Fibroblast of mammary gland (primary cell): ENCODE data around the gene CCNH.

ENCODE experiments used
- DNase-seq: peaks from one replicate; pipeline ENCODE4 v3.0.0-alpha.2; 2010; ENCODE audit warnings: low read depth
- H3K4me3 ChIP-seq: 2 replicates; pipeline ENCODE4 v1.5.1; 2011; ENCODE audit warnings: low read depth, mild to moderate bottlenecking, low read length, moderate library complexity; ENCODE audit not compliant: control insufficient read depth
- TF ChIP-seq, protein P1 (sequence below): conservative IDR thresholded peaks from 2 replicates; pipeline ENCODE4 v1.5.1; 2011; ENCODE audit warnings: low read depth, low read length, inconsistent platforms; ENCODE audit not compliant: control insufficient read depth, insufficient read depth

Gene CCNH

DNA sequence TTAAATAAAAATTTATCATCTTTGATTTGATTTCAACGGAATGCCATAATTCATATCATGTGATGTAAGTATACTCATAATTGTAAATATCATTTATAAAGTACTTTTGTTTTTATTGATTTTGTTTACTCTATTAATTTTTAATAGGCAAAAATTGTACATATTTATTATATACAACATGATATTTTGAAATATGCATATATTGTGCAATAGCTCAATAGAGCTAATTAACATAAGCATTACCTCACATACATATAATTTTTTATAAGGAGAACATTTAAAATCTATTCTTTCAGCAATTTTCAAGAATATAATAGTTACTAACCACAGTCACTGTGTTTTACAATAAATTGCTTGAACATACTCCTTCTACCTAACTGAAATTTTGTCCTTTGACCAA, 25.0 kb upstream of the CCNH start:
- no peak overlapping the region for H3K4me3 ChIP-seq
- no peak for DNase-seq
- TF ChIP-seq, protein P1, sequence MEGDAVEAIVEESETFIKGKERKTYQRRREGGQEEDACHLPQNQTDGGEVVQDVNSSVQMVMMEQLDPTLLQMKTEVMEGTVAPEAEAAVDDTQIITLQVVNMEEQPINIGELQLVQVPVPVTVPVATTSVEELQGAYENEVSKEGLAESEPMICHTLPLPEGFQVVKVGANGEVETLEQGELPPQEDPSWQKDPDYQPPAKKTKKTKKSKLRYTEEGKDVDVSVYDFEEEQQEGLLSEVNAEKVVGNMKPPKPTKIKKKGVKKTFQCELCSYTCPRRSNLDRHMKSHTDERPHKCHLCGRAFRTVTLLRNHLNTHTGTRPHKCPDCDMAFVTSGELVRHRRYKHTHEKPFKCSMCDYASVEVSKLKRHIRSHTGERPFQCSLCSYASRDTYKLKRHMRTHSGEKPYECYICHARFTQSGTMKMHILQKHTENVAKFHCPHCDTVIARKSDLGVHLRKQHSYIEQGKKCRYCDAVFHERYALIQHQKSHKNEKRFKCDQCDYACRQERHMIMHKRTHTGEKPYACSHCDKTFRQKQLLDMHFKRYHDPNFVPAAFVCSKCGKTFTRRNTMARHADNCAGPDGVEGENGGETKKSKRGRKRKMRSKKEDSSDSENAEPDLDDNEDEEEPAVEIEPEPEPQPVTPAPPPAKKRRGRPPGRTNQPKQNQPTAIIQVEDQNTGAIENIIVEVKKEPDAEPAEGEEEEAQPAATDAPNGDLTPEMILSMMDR = no peak

DNA sequence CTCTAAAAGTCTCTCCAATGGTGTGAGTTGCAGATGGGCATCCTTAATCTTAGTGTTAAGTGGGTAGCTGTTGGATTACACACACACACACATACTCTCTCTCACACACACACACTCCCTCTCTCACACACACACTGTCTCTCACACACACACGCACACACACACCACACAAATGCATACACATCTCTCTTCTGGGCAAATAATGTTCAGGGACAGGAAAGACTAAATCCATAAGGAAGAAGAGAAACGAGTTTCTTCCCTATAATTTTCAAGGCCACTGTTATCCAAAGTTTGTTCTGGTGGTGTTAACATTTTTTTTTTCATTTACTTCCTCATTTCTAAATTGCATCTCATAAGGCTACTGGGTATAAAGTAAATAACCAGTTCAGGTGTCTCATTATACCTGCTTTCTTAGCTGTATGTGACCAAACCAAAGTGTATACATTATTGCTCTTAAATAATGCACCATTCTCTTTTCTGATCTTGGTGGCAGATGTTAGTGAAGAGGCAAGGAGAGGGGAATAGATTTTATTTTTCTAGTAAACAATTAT, 22.5 kb upstream of the CCNH start:
- TF ChIP-seq, protein P1 = no peak
- DNase-seq = no peak
- H3K4me3 ChIP-seq = no peak overlapping the region

DNA sequence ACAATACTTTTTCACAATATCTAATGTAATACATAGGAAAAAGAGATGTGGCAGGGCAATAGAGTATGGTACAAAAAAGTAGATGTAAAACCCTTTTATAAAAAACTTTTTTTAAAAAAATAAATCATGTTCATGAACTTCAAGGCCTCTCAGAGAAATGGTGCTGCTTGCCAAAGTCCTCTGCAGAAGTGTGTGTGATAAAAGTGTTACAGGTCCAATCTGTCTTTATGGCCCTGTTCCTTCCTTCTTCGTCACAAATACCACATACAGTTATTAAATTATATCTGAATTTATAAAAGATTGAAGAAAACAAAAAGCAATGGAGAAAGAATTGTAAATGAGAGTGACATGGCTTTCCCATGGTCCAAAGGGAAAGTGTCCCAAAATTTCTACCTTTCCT, 21.7 kb upstream of the CCNH start:
- TF ChIP-seq, protein P1 = no peak
- H3K4me3 ChIP-seq = no peak overlapping the region
- no peak for DNase-seq

DNA sequence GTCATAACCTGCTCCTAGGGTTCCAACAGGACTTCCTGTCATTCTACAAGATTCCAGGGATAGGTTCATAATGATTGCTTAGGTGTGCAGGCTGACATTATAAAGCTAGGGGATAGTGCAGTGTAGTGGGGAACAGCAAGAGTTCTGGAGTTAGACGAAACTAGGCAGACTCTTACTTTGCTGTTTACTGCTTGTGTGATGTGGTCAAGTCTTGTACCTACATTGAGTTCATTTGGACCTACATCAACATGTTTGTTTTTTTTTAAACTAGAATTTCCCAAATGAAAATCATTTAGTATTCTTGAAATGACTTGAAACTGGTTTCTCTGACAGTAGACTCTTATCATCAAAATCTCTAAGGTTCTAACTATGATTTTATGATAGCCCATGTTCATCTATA, 21.2 kb upstream of the CCNH start:
- TF ChIP-seq, protein P1 = no peak
- DNase-seq = no peak

DNA sequence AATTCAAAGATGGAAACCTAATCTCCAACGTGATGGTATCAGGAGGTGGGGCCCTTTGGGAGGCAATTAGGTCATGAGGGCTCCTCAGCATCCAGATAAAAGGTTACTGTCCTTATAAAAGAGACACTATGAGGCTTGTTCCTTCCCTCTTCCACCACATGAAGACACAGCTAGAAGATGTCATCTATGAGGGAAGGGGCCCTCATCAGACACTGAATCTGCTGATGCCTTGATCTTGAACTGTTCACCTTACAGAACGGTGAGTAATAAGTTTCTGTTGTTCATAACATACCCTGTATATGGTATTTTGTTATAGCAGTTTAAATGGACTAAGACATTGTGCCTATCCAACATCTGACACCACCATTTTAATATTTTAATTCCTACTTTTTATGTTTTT, 19.7 kb upstream of the CCNH start:
- TF ChIP-seq, protein P1 = no peak
- no peak for DNase-seq

More for the DNA sequence above, 21.2 kb upstream of the CCNH start:
- no peak overlapping the region for H3K4me3 ChIP-seq

DNA sequence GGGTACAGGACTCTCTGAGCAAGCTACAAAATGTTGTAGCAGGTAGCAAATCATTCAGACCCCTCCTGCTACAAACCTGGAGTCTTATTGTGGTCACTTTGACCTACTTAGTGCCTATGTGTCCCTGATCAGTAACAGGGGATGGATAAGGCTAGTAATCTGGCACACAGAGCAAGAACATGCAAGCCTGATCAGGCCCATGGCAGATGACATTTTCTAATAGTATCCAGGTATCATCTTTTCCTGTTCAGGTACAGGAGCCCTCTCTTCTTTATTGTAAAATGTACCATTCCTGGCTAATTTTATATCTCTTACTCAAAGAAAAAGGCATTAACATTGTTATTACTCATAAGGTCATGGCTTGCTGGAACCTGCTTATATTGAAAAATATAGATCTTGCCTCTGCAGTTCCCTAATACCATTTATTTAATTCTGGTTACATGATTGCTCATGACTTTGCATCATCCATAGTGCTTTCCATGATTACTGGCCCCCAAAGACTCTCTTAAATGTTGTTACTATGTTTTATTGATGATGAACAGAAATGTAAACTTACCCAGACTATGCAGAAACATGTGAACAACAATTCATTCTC, 18.2 kb upstream of the CCNH start:
- no peak overlapping the region for H3K4me3 ChIP-seq
- DNase-seq = no peak
- TF ChIP-seq, protein P1 = no peak

More for the DNA sequence above, 19.7 kb upstream of the CCNH start:
- H3K4me3 ChIP-seq = no peak overlapping the region
